Endodermal cell (in vitro differentiated cells): ENCODE data around the gene ALDH8A1. TPM values are rescaled to one million over a fixed set of nuclear protein-coding genes. Genes with fewer than 3 reads are reported as not detected.

Experiments
- DNase-seq: peaks from one replicate; pipeline ENCODE4 v3.0.0-alpha.2; 2017
- H3K27ac ChIP-seq: 2 replicates; pipeline ENCODE4 v1.5.1; 2013; ENCODE audit warnings: mild to moderate bottlenecking, low read depth, low read length, moderate library complexity
- H3K27me3 ChIP-seq: 2 replicates; pipeline ENCODE4 v1.6.1; 2013; ENCODE audit warnings: mild to moderate bottlenecking, low read length, moderate library complexity; ENCODE audit not compliant: insufficient read depth, control insufficient read depth, poor library complexity, severe bottlenecking
- H3K36me3 ChIP-seq: 2 replicates; pipeline ENCODE4 v1.7.0; 2013; ENCODE audit warnings: mild to moderate bottlenecking, low read length, moderate library complexity; ENCODE audit not compliant: control insufficient read depth, insufficient read depth
- H3K4me1 ChIP-seq: one replicate; pipeline ENCODE4 v1.7.0; 2013; ENCODE audit warnings: low read length; ENCODE audit not compliant: control insufficient read depth, insufficient read depth
- H3K4me3 ChIP-seq: 2 replicates; pipeline ENCODE4 v1.5.1; 2013; ENCODE audit warnings: mild to moderate bottlenecking, low read length, moderate library complexity
- H3K9ac ChIP-seq: 2 replicates; pipeline ENCODE4 v1.6.1; 2013; ENCODE audit warnings: mild to moderate bottlenecking, low read length, moderate library complexity; ENCODE audit not compliant: poor library complexity, severe bottlenecking; ENCODE audit errors: extremely low read depth
- H3K9me3 ChIP-seq: 2 replicates; pipeline ENCODE4 v1.6.1; 2013; ENCODE audit warnings: mild to moderate bottlenecking, low read length, moderate library complexity; ENCODE audit not compliant: control insufficient read depth
- H3K27ac Mint-ChIP-seq: 2 replicates; pipeline ENCODE4 v1.8.0; 2020; ENCODE audit warnings: mixed read lengths
- H3K27me3 Mint-ChIP-seq: 2 replicates; pipeline ENCODE4 v1.8.0; 2021; ENCODE audit warnings: mild to moderate bottlenecking, mixed read lengths; ENCODE audit not compliant: insufficient read depth
- H3K36me3 Mint-ChIP-seq: 2 replicates; pipeline ENCODE4 v1.8.0; 2020; ENCODE audit warnings: low read depth, mixed read lengths
- H3K4me1 Mint-ChIP-seq: 2 replicates; pipeline ENCODE4 v1.8.0; 2020; ENCODE audit warnings: mixed read lengths
- H3K4me3 Mint-ChIP-seq: 2 replicates; pipeline ENCODE4 v1.8.0; 2020; ENCODE audit warnings: mild to moderate bottlenecking, moderate library complexity, mixed read lengths
- H3K9me3 Mint-ChIP-seq: 2 replicates; pipeline ENCODE4 v1.8.0; 2020; ENCODE audit warnings: mild to moderate bottlenecking, mixed read lengths
- CTCF ChIP-seq: fragments of 200-600 bp; sonication (generic); conservative IDR thresholded peaks from 2 replicates; pipeline ENCODE4 v1.5.0; 2021; ENCODE audit warnings: antibody characterized with exemption, mild to moderate bottlenecking
- WGBS, 2 experiments: methylation state at CpG; one replicate each; pipeline versions ENCODE4 v1.1.5 to v1.1.7; 2013; ENCODE audit warnings: missing lambda C conversion rate in 2 of 2, mixed read lengths in 1 of 2; ENCODE audit not compliant: insufficient coverage in 1 of 2, insufficient read length in 1 of 2; 5-methylcytosine and 5-hydroxymethylcytosine counted together
- total RNA-seq, 2 donors: library from RNA; stranded (reverse); fragmentation: NEBNext Ultra II Directional in 1 of 2; extraction: Animal tissue kit (Norgen Biotek cat#: 25700) in 1 of 2; gene quantifications; 2 replicates in 1 of 2; 3 replicates in 1 of 2; pipeline ENCODE4 v1.2.1, GENCODE V29; 2021

The ALDH8A1 gene
- total RNA-seq, 2 donors from 2014 or later: not detected

DNA sequence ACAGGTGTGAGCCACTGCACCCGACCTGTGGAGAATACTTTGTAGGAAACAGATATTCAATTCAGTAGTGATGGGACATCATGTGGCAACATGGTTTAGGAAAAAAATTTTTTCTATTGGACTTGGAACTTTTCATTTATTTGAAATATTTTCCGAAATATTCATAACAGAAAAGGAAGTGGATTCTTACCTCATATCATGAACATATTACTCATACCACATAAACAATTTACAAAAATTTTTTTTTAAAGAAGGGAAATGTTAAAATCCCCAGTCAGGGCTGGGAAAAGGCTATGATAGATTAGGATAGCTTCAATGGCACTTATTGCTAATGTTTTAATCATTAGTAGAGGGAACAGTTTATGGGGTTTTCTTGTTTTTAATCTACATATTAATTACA lies 6.8 kb upstream of the ALDH8A1 start:
- H3K9ac ChIP-seq: no peak overlapping the region
- peaks cover 26% of the 10 kb centered on the region for H3K36me3 Mint-ChIP-seq
- H3K27me3 ChIP-seq: no peaks in the 10 kb centered on the region
- peaks cover 10% of the 10 kb centered on the region for H3K36me3 ChIP-seq
- TF ChIP-seq CTCF: no peak
- no peak overlapping the region for H3K27ac ChIP-seq
- H3K4me3 Mint-ChIP-seq: no peak overlapping the region
- H3K27ac Mint-ChIP-seq: no peak overlapping the region
- 67 to 92% methylated on average over 1 of the region's 2 CpGs for WGBS, 2 experiments
- peaks cover 17% of the 10 kb centered on the region for H3K9me3 ChIP-seq
- no peak for DNase-seq
- H3K4me1 Mint-ChIP-seq: no peaks in the 10 kb centered on the region
- H3K9me3 Mint-ChIP-seq: peaks cover 13% of the 10 kb centered on the region
- no peak overlapping the region for H3K4me3 ChIP-seq
- H3K4me1 ChIP-seq: no peaks in the 10 kb centered on the region
- no peaks in the 10 kb centered on the region for H3K27me3 Mint-ChIP-seq

GRCh38 chr6:134956032-134956431 lies 6.1 kb upstream of the ALDH8A1 start:
- 85 to 94% methylated on average over 3 to 5 of the region's 5 CpGs for WGBS, 2 experiments
- peaks cover 20% of the 10 kb centered on the region for H3K36me3 Mint-ChIP-seq
- H3K27ac Mint-ChIP-seq: no peak overlapping the region
- H3K9ac ChIP-seq: no peak overlapping the region
- no peak overlapping the region for H3K27ac ChIP-seq
- no peaks in the 10 kb centered on the region for H3K4me1 Mint-ChIP-seq
- H3K27me3 Mint-ChIP-seq: no peaks in the 10 kb centered on the region
- peaks cover 10% of the 10 kb centered on the region for H3K36me3 ChIP-seq
- peaks cover 17% of the 10 kb centered on the region for H3K9me3 ChIP-seq
- no peak overlapping the region for H3K4me3 ChIP-seq
- no peak overlapping the region for H3K4me3 Mint-ChIP-seq
- TF ChIP-seq CTCF: no peak
- peaks cover 13% of the 10 kb centered on the region for H3K9me3 Mint-ChIP-seq
- no peaks in the 10 kb centered on the region for H3K4me1 ChIP-seq
- DNase-seq: no peak
- H3K27me3 ChIP-seq: no peaks in the 10 kb centered on the region

DNA sequence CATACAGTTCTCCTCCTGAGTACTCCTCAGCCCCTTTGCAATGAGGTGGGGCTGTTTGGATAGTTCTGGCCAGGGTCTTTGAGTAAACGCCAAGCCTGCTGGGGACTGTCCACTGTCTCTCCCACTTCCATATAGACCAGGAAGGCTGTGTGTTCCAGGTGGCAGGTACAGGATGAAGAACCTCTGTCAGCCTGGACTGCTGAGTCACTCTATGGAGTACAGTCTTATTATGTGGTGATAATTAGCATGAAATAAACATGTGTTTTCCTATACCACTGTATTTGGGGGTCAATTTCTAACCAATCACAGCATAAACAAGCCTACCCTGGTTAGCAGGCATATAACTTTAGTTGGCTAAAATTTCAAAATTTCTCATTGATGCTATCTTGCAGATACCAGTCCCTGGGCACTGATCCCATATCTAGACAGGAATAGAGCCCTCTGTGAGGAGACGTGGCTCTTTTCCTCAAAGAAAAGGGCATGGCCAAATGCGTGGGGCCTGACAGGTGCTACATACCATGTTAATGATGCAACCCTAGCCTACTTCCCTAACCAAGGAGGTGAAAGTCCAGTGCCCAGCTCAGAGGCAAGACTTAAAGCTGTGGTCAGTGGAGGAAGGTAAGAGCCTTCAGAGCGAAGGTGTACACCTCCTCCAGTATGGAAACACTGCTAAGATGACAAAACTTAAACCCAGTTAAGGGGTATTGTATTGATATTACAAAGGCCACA lies 4.5 kb upstream of the ALDH8A1 start:
- 94% methylated on average over 4 of the region's 4 CpGs; no CpG with 5 or more reads in 1 of the 2 experiments for WGBS, 2 experiments
- no peaks in the 10 kb centered on the region for H3K27me3 Mint-ChIP-seq
- H3K36me3 ChIP-seq: peaks cover 6% of the 10 kb centered on the region
- no peak for DNase-seq
- H3K9me3 Mint-ChIP-seq: peaks cover 3% of the 10 kb centered on the region
- no peak overlapping the region for H3K4me3 ChIP-seq
- no peaks in the 10 kb centered on the region for H3K4me1 Mint-ChIP-seq
- no peak overlapping the region for H3K9ac ChIP-seq
- no peak overlapping the region for H3K4me3 Mint-ChIP-seq
- H3K27ac Mint-ChIP-seq: no peak overlapping the region
- H3K27ac ChIP-seq: no peak overlapping the region
- TF ChIP-seq CTCF: no peak
- H3K4me1 ChIP-seq: no peaks in the 10 kb centered on the region
- peaks cover 4% of the 10 kb centered on the region for H3K9me3 ChIP-seq
- no peaks in the 10 kb centered on the region for H3K27me3 ChIP-seq
- H3K36me3 Mint-ChIP-seq: peaks cover 9% of the 10 kb centered on the region
